HG02763 (cell line): ENCODE measurements around the gene USP49.

Experiments used
- ATAC-seq: cut with Tn5 transposase; IDR thresholded peaks from one replicate; pipeline ENCODE4 v1.9.1; 2021; ENCODE audit warnings: mild to moderate bottlenecking, moderate library complexity; ENCODE audit not compliant: unreplicated experiment

The USP49 gene

DNA sequence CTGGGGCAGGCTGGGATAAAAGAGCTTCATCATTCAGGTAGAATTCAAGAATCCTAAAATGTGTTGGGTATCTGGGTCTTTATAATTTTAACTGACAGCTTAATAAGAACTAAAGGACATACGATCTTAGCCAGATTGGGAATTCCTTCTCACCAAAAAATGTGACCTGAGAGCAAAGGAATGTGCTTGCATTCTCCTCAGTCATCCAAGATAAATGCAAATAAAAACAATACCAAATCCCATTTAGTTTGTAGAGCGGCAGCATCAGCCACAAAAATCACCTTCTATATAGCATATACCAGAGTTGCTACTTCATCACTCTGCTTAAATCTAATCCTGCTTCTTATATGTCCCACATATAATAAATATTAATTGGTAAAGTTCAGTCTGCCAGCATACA lies 16.9 kb downstream of the USP49 start:
- ATAC-seq: no peak

DNA sequence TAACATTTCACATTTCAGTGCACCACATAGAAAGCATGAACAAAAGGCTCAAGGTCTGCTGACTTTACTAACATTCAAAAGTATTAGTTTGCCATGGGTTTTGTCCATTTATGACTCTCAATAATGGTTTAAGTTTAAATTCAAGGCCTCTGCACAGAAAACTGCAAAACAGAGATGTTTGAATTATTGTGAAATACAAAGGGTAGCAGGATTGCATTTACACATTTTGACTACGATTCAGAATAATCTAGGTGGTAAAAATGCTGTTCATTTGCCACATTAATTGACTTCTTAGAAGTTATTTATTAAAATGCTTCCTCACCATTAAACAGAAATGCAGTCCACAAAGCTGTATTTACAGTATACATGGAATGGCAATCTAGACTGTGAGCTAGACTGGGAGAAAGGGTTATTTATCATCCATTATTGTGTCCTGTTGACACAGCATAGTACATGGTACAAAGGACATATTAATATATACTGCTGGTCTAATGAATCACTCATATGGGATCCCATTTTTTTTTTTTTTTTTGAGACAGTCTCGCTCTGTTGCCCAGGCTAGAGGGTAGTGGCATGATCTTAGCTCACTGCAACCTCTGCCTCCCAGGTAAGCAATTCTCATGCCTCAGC lies 18.0 kb downstream of the USP49 start:
- ATAC-seq: no peak

DNA sequence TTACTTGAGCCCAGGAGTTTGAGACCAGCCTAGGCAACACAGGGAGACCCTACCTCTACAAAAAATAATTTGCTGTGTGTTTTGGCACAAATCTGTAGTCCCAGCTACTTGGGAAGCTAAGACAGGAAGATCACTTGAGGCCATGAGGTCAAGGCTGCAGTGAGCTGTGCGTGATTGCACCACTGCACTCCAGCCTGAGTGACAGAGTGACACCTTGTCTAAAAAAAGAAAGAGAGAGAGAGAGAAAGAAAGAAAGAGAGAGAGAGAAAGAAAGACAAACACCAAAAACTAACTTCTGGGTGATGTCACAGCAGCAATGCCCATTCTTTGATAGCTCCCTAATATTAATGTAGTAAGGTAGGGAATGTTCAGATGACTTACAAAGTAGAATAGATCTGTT lies 20.4 kb downstream of the USP49 start:
- ATAC-seq: no peak

DNA sequence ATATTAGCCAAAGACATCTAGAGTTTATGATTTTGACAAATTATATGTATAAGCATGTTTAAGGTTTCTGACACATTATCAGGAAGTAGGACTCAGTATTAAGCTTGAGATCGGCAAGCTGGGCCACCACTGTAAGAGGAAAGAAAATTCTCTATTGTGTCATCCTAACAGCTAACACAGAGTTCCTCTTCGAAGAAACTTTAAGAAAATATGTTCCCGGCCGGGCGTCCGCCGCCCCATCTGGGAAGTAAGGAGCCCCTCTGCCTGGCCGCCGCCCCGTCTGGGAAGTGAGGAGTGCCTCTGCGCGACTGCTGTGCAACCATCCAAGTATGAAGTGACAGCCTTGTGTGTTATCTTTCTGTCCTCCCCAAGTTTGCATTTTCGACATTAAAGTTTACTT lies 23.0 kb downstream of the USP49 start:
- ATAC-seq: no peak

DNA sequence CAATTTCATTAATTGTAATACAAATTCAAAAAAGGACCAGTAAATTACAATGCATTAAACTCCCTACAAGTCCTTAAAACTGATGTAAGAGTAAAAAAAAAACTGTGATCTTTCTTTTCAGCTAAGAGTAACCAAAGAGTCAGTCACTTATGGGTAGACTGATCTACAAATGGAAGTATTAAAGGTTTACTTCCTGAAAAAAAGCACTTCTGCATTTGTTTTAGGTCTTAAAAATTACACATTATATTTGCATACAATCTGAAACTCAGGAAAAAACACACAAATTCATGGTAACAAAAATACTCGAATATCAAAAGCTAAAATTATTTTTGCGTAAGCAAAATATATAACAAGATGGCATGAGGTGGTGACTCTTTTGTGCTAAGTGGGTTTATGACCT lies 23.5 kb downstream of the USP49 start:
- no peak for ATAC-seq

DNA sequence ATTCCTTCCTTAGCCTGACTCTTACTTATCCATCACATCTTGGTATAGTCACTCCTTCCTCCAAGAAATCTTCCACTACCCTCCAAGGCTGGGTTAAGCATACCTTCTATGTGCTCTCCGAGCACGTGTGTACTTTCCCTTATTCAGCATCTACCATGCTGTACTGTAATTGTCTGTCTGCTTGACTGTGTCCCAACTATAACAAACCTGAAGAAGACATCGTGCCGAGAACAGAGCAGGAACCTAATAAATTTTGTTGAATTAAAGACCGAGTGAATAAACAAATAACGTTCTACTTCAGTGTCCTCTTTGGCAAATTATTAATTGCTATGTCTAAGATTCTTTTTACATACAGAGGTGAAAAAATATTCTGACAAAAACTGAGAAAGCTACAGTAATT lies 35.8 kb downstream of the USP49 start:
- ATAC-seq: no peak

DNA sequence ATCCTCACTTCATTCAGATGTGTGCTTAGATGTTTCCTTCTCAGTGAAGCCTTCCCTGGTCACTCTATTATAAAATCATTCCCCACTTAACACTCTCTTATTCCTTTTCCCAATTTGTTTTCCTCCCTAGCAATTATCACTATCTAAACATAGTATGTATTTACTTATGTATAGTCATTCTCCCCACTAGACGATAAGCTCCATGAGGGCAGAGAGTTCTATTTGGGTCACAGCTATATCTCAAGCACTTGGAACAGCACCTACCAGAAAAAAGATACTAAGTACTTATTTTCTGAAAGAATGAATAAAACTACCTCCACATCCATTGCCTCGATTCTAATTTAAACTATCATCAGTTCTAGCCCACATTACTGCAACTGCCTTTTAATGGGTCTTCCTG lies 36.5 kb downstream of the USP49 start:
- ATAC-seq: no peak

DNA sequence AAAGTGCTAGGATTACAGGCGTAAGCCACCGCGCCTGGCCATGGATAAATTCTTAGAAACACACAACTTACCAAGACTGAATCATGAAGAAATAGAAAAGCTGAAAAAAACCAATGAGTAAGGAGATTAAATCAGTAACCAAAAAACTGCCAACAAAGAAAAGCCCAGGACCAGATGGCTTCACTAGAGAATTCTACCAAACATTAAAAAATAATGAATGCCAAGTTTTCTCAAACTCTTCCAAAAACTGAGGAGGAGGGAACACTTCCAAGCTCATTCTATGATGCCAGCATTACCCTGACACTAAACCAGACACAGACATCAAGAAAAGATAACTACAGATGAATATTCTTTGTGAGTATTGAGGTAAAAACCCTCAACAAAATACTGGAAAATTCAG lies 44.3 kb downstream of the USP49 start:
- no peak for ATAC-seq

DNA sequence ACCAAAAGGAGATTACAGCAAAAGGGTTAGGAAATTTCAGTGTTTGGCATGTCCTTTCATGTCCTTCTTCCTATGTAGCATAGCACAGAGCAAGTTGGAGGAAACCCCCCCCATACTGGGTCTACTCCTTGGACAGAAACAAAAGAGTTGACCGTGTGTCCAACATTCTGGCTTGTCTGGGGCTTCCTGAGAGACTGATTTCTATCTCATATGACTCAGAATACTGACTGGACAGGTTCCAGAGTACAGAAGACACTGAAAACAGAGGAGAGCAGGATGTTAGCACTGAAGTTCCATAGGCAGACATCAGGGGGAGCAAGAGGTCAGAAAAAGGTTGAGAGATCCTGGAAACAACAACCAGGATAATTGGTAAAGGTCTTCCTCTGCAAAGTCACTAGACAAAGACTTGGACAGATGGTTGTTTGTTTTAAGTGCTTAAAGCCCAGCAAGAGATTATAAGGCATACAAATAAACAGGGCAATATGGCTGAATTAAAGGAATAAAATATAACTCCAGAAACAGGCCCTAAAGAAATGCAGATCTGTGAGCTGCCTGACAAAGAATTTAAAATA lies 48.4 kb downstream of the USP49 start:
- no peak for ATAC-seq

DNA sequence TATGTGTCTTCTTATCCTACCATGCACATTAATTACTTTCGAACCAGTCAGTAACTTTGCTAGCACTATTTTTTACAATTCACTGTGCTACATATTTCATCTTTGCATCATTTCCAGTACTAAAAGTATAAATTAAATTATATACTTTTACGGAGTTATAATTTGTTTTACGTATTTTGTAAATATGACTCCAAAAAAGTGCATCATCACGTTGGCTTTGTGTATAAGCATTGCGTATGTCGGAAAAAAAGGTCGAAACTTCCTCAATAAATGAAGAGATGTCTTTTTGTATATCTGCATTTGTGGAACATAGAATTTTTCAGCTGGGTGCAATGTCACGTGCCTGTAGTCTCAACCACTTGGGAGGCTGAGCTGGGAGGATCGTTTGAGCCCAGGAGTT lies 52.0 kb downstream of the USP49 start:
- ATAC-seq: no peak

DNA sequence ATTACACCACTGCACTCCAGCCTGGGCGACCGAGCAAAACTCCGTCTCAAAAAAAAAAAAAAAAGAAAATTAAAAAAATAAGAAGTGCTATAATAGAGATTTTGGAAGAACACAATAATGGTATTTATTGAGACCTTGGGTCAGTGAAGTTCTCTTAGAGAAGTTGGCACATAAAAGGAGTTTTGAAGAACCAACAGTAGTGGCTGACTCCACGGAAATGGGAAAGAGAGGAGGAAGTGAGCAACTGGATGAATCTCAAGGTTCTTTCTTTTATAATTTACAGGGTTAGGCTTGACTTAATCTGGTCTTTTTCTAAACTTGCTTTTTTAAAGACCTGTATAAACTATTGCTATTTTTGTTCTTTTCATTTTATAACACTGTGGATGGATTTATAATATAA lies 54.8 kb downstream of the USP49 start:
- no peak for ATAC-seq

DNA sequence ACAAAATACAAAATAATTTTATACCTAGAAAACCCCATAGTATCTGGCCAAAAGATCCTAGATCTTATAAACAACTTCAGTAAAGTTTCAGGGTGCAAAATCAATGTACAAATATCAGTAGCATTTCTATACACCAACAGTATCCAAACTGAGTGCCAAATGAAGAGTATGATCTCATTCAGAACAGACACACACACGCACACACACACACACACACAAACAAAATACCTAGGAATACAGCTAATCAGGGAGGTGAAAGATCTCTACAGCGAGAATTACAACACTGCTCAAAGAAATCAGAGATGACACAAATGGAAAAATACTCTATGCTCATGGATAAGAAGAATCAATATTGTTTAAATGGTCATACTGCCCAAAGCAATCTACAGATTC lies 58.5 kb downstream of the USP49 start:
- ATAC-seq: no peak

DNA sequence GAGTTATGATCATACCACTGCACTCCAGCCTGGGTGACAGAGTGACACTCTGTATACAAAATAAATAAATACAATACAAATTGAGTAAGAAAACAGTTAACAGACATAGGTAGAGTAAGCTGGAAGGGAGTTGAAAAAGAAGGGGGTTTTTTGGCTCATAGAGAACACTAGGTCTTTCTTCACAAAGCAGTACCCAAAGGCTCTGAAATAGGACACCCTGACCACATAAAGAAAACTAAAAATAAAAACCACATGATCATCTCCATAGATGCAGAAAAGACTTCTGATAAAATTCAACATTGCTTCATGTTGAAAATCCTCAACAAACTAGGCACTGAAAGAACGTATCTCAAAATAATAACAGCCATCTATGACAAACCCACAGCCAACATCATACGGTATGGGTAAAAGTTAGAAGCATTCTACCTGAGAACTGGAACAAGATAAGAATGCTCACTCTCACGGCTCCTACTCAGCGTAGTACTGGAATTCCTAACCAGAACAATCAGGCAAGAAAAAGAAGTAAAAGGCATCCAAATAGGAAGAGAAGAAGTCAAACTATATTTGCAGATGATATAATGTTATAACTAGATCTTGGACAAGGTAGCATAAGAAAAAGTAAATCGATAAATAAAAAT lies 59.0 kb downstream of the USP49 start:
- no peak for ATAC-seq

DNA sequence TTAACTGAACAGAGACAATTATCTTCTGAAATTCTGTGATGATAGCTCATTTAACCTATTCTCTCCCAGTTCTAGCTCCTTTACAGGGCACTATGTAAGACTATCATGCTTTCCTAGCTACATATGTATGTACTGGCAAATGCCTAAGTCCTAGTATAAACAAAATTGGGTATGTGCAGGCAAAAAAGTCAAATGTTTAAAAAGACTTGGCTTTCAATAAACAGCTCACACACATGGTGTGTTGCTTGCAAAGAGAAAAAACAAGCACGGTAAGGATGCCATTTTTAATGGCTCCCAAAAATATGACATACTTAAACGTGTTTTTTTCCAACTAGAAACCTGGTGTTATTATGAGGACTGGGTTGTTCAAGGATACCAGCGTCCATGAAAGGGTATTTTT lies 62.9 kb downstream of the USP49 start:
- ATAC-seq: no peak

DNA sequence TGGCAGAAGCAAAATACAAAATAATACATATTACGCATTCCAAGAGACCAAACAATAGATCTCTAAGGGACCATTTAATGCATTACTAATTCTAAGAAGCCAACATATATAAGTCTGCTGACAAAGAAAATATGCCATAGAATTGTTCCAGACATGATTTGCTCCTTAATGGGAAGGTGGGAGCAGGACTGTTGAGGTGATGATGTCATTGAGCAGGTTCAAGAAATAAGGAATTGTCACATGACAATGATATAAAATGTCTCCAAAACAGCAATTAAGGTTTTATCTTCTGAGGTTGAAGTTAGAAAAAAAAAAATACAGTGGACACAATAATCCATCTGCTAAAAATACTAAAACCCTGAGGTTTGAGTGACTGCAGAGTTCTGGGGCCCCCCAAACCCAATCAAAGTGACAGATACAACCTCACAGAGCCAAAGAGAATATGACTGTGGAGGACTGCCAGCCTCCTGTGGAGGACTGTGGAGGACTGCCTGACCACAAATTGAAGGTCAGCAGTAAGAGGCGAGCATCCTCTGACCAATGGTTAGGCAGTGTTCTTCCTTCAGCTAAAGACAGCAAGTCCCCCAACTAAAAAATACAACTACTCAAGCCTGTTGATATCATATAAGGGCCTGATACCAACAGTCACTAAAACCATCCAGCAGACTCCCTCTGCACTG lies 68.7 kb downstream of the USP49 start:
- ATAC-seq: no peak

DNA sequence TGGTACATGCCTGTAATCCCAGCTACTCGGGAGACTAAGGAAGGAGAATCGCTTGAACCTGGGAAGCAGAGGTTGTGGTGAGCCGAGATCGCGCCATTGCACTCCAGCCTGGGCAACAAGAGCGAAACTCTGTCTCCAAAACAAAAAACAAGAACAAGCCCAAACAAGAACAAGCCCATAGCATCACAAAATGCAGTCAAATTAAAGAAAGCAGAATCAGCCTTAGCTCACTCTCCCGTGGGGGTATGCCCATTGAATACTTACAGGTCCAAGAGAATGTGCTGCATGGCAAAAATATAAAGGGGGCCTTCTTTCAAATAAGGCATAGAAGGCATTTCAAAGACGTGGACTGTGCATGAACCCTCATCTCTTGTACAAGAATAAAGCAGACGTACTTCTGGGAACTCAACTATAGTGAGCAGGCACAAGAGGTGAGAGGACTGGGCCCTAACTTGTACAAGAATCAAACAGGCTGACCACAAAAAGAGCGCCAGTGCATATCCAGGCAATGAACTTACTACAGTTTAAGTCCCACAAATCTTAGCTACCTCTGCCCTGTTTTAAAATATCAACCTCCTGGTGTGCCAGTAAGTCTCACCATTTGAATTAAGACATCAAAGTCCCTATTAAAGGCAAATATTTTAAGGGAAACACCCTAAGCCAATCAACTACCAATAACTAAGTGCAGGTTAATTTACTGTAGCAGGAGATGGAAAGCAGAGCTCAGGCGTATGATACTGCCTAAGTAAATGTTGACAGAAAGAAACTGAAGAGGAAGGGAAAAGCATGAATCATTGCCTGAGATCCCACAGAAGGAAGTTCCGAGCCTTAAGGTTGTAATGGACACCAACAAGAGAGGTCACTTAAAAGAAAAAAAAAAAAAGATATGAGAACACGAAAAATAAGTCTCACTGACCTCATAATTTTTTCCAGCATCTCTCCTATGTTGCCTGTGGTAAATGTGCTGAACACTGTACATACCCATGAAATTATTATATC lies 70.3 kb downstream of the USP49 start:
- no peak for ATAC-seq

DNA sequence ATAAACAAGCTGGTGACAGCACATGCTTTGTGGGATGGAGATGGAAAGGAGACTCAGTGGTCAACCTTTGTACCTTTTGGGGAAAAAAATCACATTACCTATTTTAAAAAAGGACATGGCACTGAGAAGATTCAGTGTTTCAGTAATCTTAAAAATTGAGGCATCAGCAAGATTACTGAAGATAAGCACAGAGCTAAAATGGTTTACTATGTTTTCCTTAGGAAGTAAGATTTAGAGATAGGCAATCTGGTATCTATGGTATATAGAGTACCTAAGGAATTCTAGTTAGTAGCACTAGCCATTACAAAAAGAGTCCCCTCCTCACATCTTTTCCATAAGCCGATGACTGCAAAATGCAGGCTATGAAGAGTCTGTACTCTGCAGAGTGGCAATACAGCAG lies 72.0 kb downstream of the USP49 start:
- no peak for ATAC-seq

DNA sequence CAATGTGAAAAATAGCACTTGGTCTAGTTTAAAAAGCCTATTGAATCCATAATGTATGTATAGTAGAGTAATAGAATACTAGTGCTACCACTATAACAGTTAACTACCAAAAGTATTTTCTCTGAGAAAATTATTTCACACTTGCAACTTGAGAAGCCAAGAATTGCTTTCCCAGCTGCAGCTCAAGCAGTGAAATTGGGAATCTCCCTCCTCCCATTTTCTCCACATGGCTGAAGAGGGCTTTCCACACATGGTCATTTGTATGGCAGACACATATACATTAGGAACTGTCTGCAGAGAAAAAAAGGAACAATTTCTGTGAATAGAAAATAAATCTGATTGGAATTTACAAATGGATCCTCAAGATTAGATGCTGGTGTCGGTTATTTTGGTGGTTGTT lies 73.2 kb downstream of the USP49 start:
- ATAC-seq: no peak

DNA sequence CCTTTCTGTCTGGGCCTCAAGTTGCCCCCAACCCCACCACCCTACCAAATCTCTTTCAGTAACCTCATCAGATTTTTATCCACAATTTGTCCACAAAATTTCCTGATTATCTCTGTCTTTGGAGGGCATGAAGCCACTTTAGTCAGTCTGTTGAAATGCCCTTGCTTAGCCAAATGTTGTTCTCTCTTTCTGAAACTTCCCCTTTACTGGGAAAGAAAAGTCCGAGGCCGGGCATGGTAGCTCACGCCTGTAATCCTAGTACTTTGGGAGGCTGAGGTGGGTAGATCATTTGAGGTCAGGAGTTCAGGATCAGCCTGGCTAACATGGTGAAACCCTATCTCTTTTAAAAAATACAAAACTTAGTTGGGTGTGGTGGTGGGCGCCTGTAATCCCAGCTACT lies 73.9 kb downstream of the USP49 start:
- no peak for ATAC-seq

DNA sequence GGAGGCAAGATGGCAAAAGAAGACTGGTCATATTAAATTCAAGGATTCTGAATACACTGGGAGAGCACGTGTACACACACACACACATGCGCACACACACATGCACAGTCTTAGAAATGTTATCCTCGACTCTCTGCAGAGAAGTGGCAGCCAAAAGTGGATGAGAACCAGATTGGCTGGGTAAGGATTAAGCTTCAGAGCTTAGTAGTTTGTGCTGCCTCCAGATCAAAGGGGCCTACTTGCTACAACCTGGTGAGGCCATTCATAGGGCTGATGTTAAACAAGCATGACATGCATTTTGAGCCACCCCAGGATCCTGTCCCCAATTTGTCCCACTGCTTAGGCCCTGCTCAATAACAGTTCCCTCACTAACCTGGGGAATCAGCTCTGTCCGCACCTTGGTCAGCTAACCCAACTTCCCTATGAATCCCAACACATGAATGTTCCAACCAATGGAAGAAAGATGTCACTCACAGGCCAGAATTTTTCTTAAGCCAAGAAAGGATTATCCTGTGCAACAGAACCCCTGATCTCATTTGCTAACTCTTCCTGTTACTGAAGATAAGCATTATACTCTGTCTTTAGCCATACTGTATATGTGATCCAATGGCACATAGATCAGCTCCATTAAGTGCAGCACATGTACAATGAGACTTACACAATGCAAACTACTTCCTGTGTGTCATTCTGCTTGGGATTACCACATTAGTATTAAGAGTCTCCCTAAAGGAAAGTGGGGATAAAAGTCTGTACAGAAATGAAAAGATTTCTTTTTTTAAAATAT lies 76.7 kb downstream of the USP49 start:
- no peak for ATAC-seq
